Stomach (tissue), 9 donors: Measurements from ENCODE around the gene USP24. TPM values are rescaled to one million over a fixed set of nuclear protein-coding genes. Genes with fewer than 3 reads are reported as not detected.

Source experiments
- DNase-seq, 2 donors: peaks; one replicate each; pipeline versions ENCODE4 v3.0.0 to v3.0.0-alpha.2; 2013 to 2019
- H3K27ac ChIP-seq, 5 donors: fragments of 200-600 bp in 4 of 5; sonication (generic) in 4 of 5; one replicate each; pipeline ENCODE4 v1.5.1; 2013 to 2019; ENCODE audit warnings: mild to moderate bottlenecking in 1 of 5, moderate library complexity in 1 of 5
- H3K27me3 ChIP-seq, 3 donors: fragments of 200-600 bp; sonication (generic); one replicate each; pipeline ENCODE4 v1.5.1; 2017 to 2019; ENCODE audit warnings: mixed run types in 1 of 3
- H3K36me3 ChIP-seq, 4 donors: fragments of 200-600 bp; sonication (generic); 1 replicate in 3 of 4; 2 replicates in 1 of 4; pipeline ENCODE4 v1.5.1; 2016 to 2019
- H3K4me1 ChIP-seq, 4 donors: fragments of 200-600 bp; sonication (generic); one replicate each; pipeline ENCODE4 v1.5.1; 2016 to 2019
- H3K4me3 ChIP-seq, 4 donors: fragments of 200-600 bp; sonication (generic) in 3 of 4; one replicate each; pipeline ENCODE4 v1.5.1; 2016 to 2019; ENCODE audit warnings: mild to moderate bottlenecking in 1 of 4
- H3K9me3 ChIP-seq, 4 donors: fragments of 200-600 bp; sonication (generic); one replicate each; pipeline ENCODE4 v1.5.1; 2016 to 2019
- CTCF ChIP-seq, 7 experiments: fragments of 450-650 bp in 4 of 7; fragments of 200-600 bp in 3 of 7; sonication (generic) in 3 of 7; IDR thresholded peaks; one replicate each; pipeline ENCODE4 v1.5.1; 2016 to 2019; ENCODE audit warnings: antibody characterized with exemption in 7 of 7, control low read depth in 2 of 7, mild to moderate bottlenecking in 1 of 7
- EP300 ChIP-seq: sonication (generic); formaldehyde crosslinking; IDR thresholded peaks from one replicate; pipeline ENCODE4 v1.6.1; 2017; ENCODE audit warnings: antibody characterized with exemption
- POLR2A ChIP-seq, 4 donors: fragments of 450-650 bp; IDR thresholded peaks; one replicate each; pipeline ENCODE4 v1.6.1; 2016; ENCODE audit warnings: antibody characterized with exemption in 4 of 4, control low read depth in 2 of 4, mild to moderate bottlenecking in 1 of 4, moderate library complexity in 1 of 4
- POLR2AphosphoS5 ChIP-seq, 3 donors: sonication (generic); formaldehyde crosslinking; IDR thresholded peaks; one replicate each; pipeline ENCODE4 v1.6.1; 2016; ENCODE audit warnings: antibody characterized with exemption in 3 of 3
- WGBS, 5 donors: extraction: QIAGEN DNeasy Blood & Tissue Kit in 3 of 5; methylation state at CpG; one replicate each; pipeline versions ENCODE4 v1.1.5 to v1.1.7; 2013 to 2018; 5-methylcytosine and 5-hydroxymethylcytosine counted together
- intact Hi-C: fragments of 100-400 bp; cut with DNase I; formaldehyde crosslinking; loops from one replicate; pipeline ENCODE4 v1.15.1; 2023; ENCODE audit warnings: low total_unique reads
- polyA plus RNA-seq, 3 donors: library from polyadenylated mRNA; stranded (reverse); fragments of 200-250 nt; gene quantifications; one replicate each; pipeline ENCODE4 v1.2.3, GENCODE V29; 2013
- total RNA-seq, 5 donors: library from RNA; depleted of rRNA; stranded (reverse); fragments of >200 nt; gene quantifications; one replicate each; pipeline versions ENCODE4 v1.1.0 to v1.2.3, GENCODE V29; 2014 to 2016
- donor health status: healthy with polysubstance abuse.
- donor health status: Bipolar disorder and iron deficiency.
- donor health status: healthy.

Gene USP24
- total and polyA plus RNA-seq, 8 donors: 5.5 to 114 (median 17.0) TPM

DNA sequence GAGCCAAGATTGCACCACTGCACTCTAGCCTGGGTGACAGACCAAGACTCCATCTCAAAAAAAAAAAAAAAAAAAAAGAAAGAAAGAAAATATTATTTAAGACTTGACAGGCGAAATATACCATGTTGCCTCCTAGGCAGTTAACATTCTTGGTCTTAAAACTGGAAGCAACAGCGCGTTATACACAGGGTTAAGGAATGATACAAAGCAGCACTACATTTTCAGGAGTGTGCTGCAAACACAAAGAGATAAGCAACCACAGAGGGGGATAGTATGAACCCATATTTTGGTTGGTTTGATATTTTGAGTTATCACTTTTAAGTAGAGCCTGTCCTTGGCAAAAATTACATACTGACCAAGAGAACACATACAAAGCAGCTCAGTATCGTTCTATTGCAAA lies 25.1 kb downstream of the USP24 start:
- H3K27me3 ChIP-seq: no peaks in the 10 kb centered on the region
- peaks cover 4 to 58% (median 33%) of the 10 kb centered on the region in 4 donors for H3K4me1 ChIP-seq
- H3K36me3 ChIP-seq: peaks cover 0 to 5% (median 0%) of the 10 kb centered on the region in 4 donors
- intact Hi-C loops: no loop called here
- H3K9me3 ChIP-seq: no peaks in the 10 kb centered on the region
- no peak overlapping the region for H3K27ac ChIP-seq
- WGBS, 5 donors: 91 to 96% (median 95%) methylated on average over 4 of the region's 4 CpGs
- H3K4me3 ChIP-seq: no peak overlapping the region
- DNase-seq: no peak
- no peak for TF ChIP-seq POLR2A (IDR thresholded peaks at IDR 0.05)
- no peak for TF ChIP-seq EP300
- TF ChIP-seq CTCF (IDR thresholded peaks at IDR 0.05): no peak
- TF ChIP-seq POLR2AphosphoS5 (IDR thresholded peaks at IDR 0.05): no peak

GRCh38 chr1:55188909-55189308 lies 26.3 kb downstream of the USP24 start:
- DNase-seq: no peak
- no peak overlapping the region for H3K4me3 ChIP-seq
- H3K36me3 ChIP-seq: peaks cover 0 to 5% (median 0%) of the 10 kb centered on the region in 4 donors
- intact Hi-C loops: no loop called here
- peaks cover 0 to 12% (median 2%) of the 10 kb centered on the region in 4 donors for H3K9me3 ChIP-seq
- TF ChIP-seq CTCF (IDR thresholded peaks at IDR 0.05) (no peak), POLR2A (IDR thresholded peaks at IDR 0.05) (no peak), EP300 (no peak), POLR2AphosphoS5 (IDR thresholded peaks at IDR 0.05) (no peak)
- H3K4me1 ChIP-seq: peaks cover 1 to 51% (median 23%) of the 10 kb centered on the region in 4 donors
- H3K27me3 ChIP-seq: no peaks in the 10 kb centered on the region
- no peak overlapping the region for H3K27ac ChIP-seq
- WGBS, 5 donors: 63 to 86% (median 82%) methylated on average over 5 of the region's 5 CpGs

GRCh38 chr1:55185832-55186231 lies 29.3 kb downstream of the USP24 start:
- H3K36me3 ChIP-seq: no peaks in the 10 kb centered on the region
- H3K27ac ChIP-seq: no peak overlapping the region
- WGBS, 5 donors: 78 to 88% (median 83%) methylated on average over 2 of the region's 2 CpGs
- H3K4me1 ChIP-seq: peaks cover 0 to 32% (median 12%) of the 10 kb centered on the region in 4 donors
- TF ChIP-seq POLR2A (IDR thresholded peaks at IDR 0.05): no peak
- no peak for TF ChIP-seq EP300
- no peak for TF ChIP-seq POLR2AphosphoS5 (IDR thresholded peaks at IDR 0.05)
- TF ChIP-seq CTCF (IDR thresholded peaks at IDR 0.05): no peak
- no peak for DNase-seq
- H3K9me3 ChIP-seq: peaks cover 0 to 12% (median 2%) of the 10 kb centered on the region in 4 donors
- intact Hi-C loops: no loop called here
- no peaks in the 10 kb centered on the region for H3K27me3 ChIP-seq
- no peak overlapping the region for H3K4me3 ChIP-seq

DNA sequence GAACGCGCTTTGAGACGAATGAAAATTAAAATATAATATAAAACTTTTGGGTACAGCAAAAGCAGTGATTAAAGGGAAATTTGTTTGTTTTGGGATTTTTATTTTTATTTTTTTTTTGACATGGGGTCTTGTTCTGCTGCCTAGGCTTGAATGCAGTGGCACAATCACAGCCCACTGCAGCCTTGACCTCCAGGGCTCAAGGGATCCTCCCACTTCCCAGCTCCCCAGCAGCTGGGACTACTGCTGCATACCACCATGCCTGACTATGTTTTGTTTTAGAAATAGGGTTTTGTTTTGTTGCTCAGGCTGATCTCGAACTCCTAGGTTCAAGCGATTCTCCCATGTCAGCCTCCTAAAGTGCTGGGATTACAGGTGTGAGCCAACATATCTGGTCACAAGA lies 30.3 kb downstream of the USP24 start:
- H3K27ac ChIP-seq: no peak overlapping the region
- no peak for TF ChIP-seq CTCF (IDR thresholded peaks at IDR 0.05)
- no peak for TF ChIP-seq POLR2A (IDR thresholded peaks at IDR 0.05)
- TF ChIP-seq EP300: no peak
- TF ChIP-seq POLR2AphosphoS5 (IDR thresholded peaks at IDR 0.05): no peak
- H3K4me1 ChIP-seq: peaks cover 0 to 27% (median 9%) of the 10 kb centered on the region in 4 donors
- 96 to 98% (median 98%) methylated on average over 5 of the region's 5 CpGs for WGBS, 5 donors
- no peak overlapping the region for H3K4me3 ChIP-seq
- intact Hi-C loops: no loop called here
- H3K36me3 ChIP-seq: no peaks in the 10 kb centered on the region
- H3K27me3 ChIP-seq: no peaks in the 10 kb centered on the region
- peaks cover 0 to 12% (median 2%) of the 10 kb centered on the region in 4 donors for H3K9me3 ChIP-seq
- DNase-seq: no peak
